SK-N-SH (cell line): Measurements from ENCODE around the gene TERC. TPM values are rescaled to one million over a fixed set of nuclear protein-coding genes. Genes with fewer than 3 reads are reported as not detected.

Experiments
- CTCF ChIA-PET: fragments of 300-600, 350-600 bp; formaldehyde crosslinking; extraction: SDS; loops from one replicate; lab custom pipeline; 2021; lab: Yijun Ruan, JAX
- POLR2A ChIA-PET: fragments of 350-600 bp; sonication (Branson Sonifier 250); formaldehyde crosslinking; extraction: SDS; loops from one replicate; lab custom pipeline; 2020; ENCODE audit warnings: antibody characterized with exemption, inconsistent platforms; lab: Yijun Ruan, JAX
- DNase-seq: peaks from one replicate; pipeline ENCODE4 v3.0.0; 2012
- H2AFZ ChIP-seq: fragments of 200-600 bp; sonication (generic); 2 replicates; pipeline ENCODE4 v1.8.1; 2016; ENCODE audit warnings: antibody characterized with exemption, mild to moderate bottlenecking, low read depth
- H3F3A ChIP-seq: fragments of 200-600 bp; sonication (generic); replicated peaks from 2 replicates; pipeline ENCODE3; 2016; ENCODE audit warnings: antibody characterized with exemption, mild to moderate bottlenecking; ENCODE audit not compliant: insufficient read depth
- H3K27ac ChIP-seq, 2 experiments: fragments of 200-500 bp in 1 of 2; fragments of 200-600 bp in 1 of 2; sonication (Bioruptor generic) in 1 of 2; sonication (generic), shearing (Covaris generic) in 1 of 2; 2 replicates each; pipeline versions ENCODE4 v1.5.1 to v1.6.1; 2014 to 2016; ENCODE audit warnings: low read depth in 2 of 2, inconsistent platforms in 1 of 2, low read length in 1 of 2, mild to moderate bottlenecking in 1 of 2, mixed read lengths in 1 of 2
- H3K27me3 ChIP-seq: fragments of 200-600 bp; sonication (generic), shearing (Covaris generic); 2 replicates; pipeline ENCODE4 v1.6.1; 2016; ENCODE audit warnings: mixed run types; ENCODE audit not compliant: insufficient read depth
- H3K36me3 ChIP-seq, 2 experiments: fragments of 200-500 bp in 1 of 2; fragments of 200-600 bp in 1 of 2; sonication (Bioruptor generic) in 1 of 2; sonication (generic) in 1 of 2; replicated peaks in 1 of 2; 2 replicates each; pipeline versions ENCODE3 to v1.5.1; 2014 to 2016; ENCODE audit warnings: low read length in 1 of 2, mild to moderate bottlenecking in 1 of 2; ENCODE audit not compliant: insufficient read depth in 2 of 2, control insufficient read depth in 1 of 2
- H3K4me1 ChIP-seq, 2 experiments: fragments of 200-500 bp in 1 of 2; fragments of 200-600 bp in 1 of 2; sonication (Bioruptor generic) in 1 of 2; sonication (generic), shearing (Covaris generic) in 1 of 2; 2 replicates each; pipeline versions ENCODE4 v1.5.1 to v1.6.1; 2014 to 2016; ENCODE audit warnings: low read depth in 1 of 2, low read length in 1 of 2, mixed run types in 1 of 2; ENCODE audit not compliant: insufficient read depth in 2 of 2, control insufficient read depth in 1 of 2
- H3K4me2 ChIP-seq: fragments of 200-600 bp; sonication (generic), shearing (Covaris generic); 2 replicates; pipeline ENCODE4 v1.6.1; 2017; ENCODE audit warnings: mixed run types
- H3K4me3 ChIP-seq, 2 experiments: fragments of 200-500 bp in 1 of 2; fragments of 200-600 bp in 1 of 2; sonication (Bioruptor generic) in 1 of 2; sonication (generic), shearing (Covaris generic) in 1 of 2; 2 replicates each; pipeline versions ENCODE4 v1.5.1 to v1.8.1; 2014 to 2016; ENCODE audit warnings: low read depth in 2 of 2, inconsistent platforms in 1 of 2, low read length in 1 of 2, mild to moderate bottlenecking in 1 of 2, mixed read lengths in 1 of 2, moderate library complexity in 1 of 2
- H3K79me2 ChIP-seq: fragments of 200-600 bp; sonication (generic); 2 replicates; pipeline ENCODE4 v1.8.1; 2017; ENCODE audit warnings: mild to moderate bottlenecking; ENCODE audit not compliant: insufficient read depth
- H3K9ac ChIP-seq: fragments of 200-600 bp; sonication (generic); 2 replicates; pipeline ENCODE4 v1.6.1; 2017; ENCODE audit warnings: mixed run types
- H3K9me2 ChIP-seq: fragments of 200-600 bp; sonication (generic); 2 replicates; pipeline ENCODE4 v1.6.1; 2017; ENCODE audit warnings: mixed run types
- H3K9me3 ChIP-seq: fragments of 200-600 bp; sonication (generic); 2 replicates; pipeline ENCODE4 v1.6.1; 2017; ENCODE audit warnings: mixed run types, mild to moderate bottlenecking, moderate library complexity
- H4K20me1 ChIP-seq: fragments of 200-600 bp; sonication (generic); 2 replicates; pipeline ENCODE4 v1.6.1; 2017; ENCODE audit warnings: mild to moderate bottlenecking, mixed run types; ENCODE audit not compliant: insufficient read depth
- ELF1 ChIP-seq: IDR thresholded peaks from 2 replicates; pipeline ENCODE4 v1.4.0; 2012
- EP300 ChIP-seq, 2 experiments: IDR thresholded peaks; 2 replicates each; pipeline versions ENCODE4 v1.4.0 to v1.6.1; 2012; ENCODE audit warnings: borderline replicate concordance in 1 of 2, low read depth in 1 of 2, low read length in 1 of 2
- EZH2phosphoT487 ChIP-seq: fragments of 200-600 bp; sonication (generic); IDR thresholded peaks from 2 replicates; pipeline ENCODE4 v1.6.1; 2017; ENCODE audit warnings: low read depth, mixed run types, mild to moderate bottlenecking, antibody characterized with exemption, moderate library complexity, borderline replicate concordance
- FOSL2 ChIP-seq: IDR thresholded peaks from 2 replicates; pipeline ENCODE4 v1.4.0; 2012; ENCODE audit warnings: low read depth, mild to moderate bottlenecking, moderate library complexity, borderline replicate concordance
- GATA2 ChIP-seq: sonication (generic); formaldehyde crosslinking; IDR thresholded peaks from 2 replicates; pipeline ENCODE4 v1.5.0; 2020; ENCODE audit warnings: mild to moderate bottlenecking, missing genetic modification reagents
- JUND ChIP-seq: IDR thresholded peaks from 2 replicates; pipeline ENCODE4 v1.4.0; 2012
- MAX ChIP-seq: IDR thresholded peaks from 2 replicates; pipeline ENCODE4 v1.4.0; 2012; ENCODE audit warnings: low read depth
- MEF2A ChIP-seq: IDR thresholded peaks from 2 replicates; pipeline ENCODE4 v1.4.0; 2012; ENCODE audit warnings: low read depth, borderline replicate concordance
- MXI1 ChIP-seq: IDR thresholded peaks from 2 replicates; pipeline ENCODE4 v1.6.1; 2012; ENCODE audit warnings: mild to moderate bottlenecking, low read depth, low read length, improper control_type of control experiment
- NRF1 ChIP-seq: IDR thresholded peaks from 2 replicates; pipeline ENCODE4 v1.6.1; 2012; ENCODE audit warnings: low read depth, mild to moderate bottlenecking, low read length
- POLR2AphosphoS5 ChIP-seq: IDR thresholded peaks from 2 replicates; pipeline ENCODE4 v1.6.1; 2012; ENCODE audit warnings: low read depth, low read length
- RCOR1 ChIP-seq: fragments of 150-350 bp; IDR thresholded peaks from 2 replicates; pipeline ENCODE4 v1.6.1; 2017; ENCODE audit warnings: antibody characterized with exemption, low read length
- RFX5 ChIP-seq: IDR thresholded peaks from 2 replicates; pipeline ENCODE4 v1.6.1; 2012; ENCODE audit warnings: mild to moderate bottlenecking, improper control_type of control experiment, low read length
- RXRA ChIP-seq: IDR thresholded peaks from 2 replicates; pipeline ENCODE4 v1.4.0; 2012; ENCODE audit warnings: low read depth, mild to moderate bottlenecking, borderline replicate concordance
- SIN3A ChIP-seq: IDR thresholded peaks from 2 replicates; pipeline ENCODE4 v1.6.1; 2012; ENCODE audit warnings: low read depth, mild to moderate bottlenecking, low read length, moderate library complexity, borderline replicate concordance
- TAF1 ChIP-seq: IDR thresholded peaks from 2 replicates; pipeline ENCODE4 v1.6.1; 2012; ENCODE audit warnings: low read depth, mild to moderate bottlenecking, low read length, moderate library complexity, borderline replicate concordance
- TEAD4 ChIP-seq: IDR thresholded peaks from 2 replicates; pipeline ENCODE4 v1.4.0; 2012; ENCODE audit warnings: mild to moderate bottlenecking, borderline replicate concordance; ENCODE audit not compliant: insufficient read depth
- WGBS: methylation state at CpG from one replicate; pipeline ENCODE4 v1.1.6; 2017; ENCODE audit warnings: low lambda C conversion rate; 5-methylcytosine and 5-hydroxymethylcytosine counted together
- polyA plus RNA-seq, 3 experiments: library from polyadenylated mRNA; depleted of rRNA; stranded (reverse); fragments of >200 nt; gene quantifications; 2 replicates each; pipeline ENCODE4 v1.2.3, GENCODE V29; 2012
- TF ChIP-seq, protein P1 (sequence below): fragments of 150-350 bp; IDR thresholded peaks from 2 replicates; pipeline ENCODE4 v1.6.1; 2016; ENCODE audit warnings: mild to moderate bottlenecking, low read depth, low read length
- TF ChIP-seq, protein P2 (sequence below): IDR thresholded peaks from 2 replicates; pipeline ENCODE4 v1.4.0; 2012; ENCODE audit warnings: low read depth, borderline replicate concordance

The TERC gene
- polyA plus RNA-seq, 1 of the 3 experiments (the other 2 are of a cell fraction): 0.64 TPM

GRCh38 chr3:169812332-169813235, 47.7 kb upstream of the TERC start, which contains the start of the genes LRRC34 and LRRIQ4:
Gene LRRC34, minus strand, starts transcription at chr3:169812904. Its CDS starts 356 bp downstream, at chr3:169812548.
Gene LRRIQ4, plus strand, starts transcription at chr3:169812870. Its CDS starts 9,052 bp downstream, at chr3:169821922.
- peak within 1 kb of the TSS; percentile 54 to 91 for H3K27ac ChIP-seq
- CTCF ChIA-PET: interaction anchor here (0.6 kb wide), 2 partner anchors 21 to 601 kb away, joined by 3 read pairs; no protein-coding TSS in a partner anchor

DNA sequence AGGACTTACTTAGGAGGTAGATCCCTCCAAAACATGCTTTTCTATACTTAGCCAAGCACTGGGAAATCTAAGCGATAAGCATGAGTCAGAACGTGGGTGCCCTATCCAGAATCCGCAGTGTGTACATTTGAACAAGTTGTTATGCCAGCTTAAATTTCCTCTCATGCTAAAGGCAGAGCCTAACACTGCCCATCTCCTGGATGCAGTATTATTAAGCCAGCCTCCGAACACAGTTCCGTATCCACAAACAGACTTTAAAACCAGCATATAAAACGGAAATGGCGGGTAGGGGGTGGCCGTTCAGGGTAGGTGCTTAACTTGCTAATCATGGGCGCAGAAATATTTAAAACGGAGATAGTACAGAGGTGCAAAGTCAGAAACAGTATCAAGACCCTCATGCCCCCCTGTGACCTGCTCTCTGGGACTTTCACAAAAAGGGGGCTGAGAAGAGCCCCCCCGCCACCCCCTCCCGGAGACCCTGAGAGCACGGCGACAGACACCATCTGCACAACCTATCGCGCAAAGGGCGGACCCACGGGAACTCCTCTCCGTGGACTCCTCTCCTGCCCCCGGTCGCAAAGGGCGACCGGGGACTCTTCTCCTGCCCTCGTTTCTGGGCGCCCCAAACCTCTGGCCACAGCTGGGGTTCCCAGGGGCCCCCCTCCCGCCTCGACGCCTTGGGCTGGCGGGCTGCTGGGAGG, 46.9 kb upstream of the TERC start:
- 21% methylated on average over 10 of the region's 29 CpGs for WGBS
- H3K36me3 ChIP-seq: no peaks in the 10 kb centered on the region
- peak overlapping the region; percentile 73 for H3K9ac ChIP-seq
- no peaks in the 10 kb centered on the region for H3K79me2 ChIP-seq
- H2AFZ ChIP-seq: peak overlapping the region; percentile 99
- H3K4me2 ChIP-seq: peak overlapping the region; percentile 89
- H3K27me3 ChIP-seq: no peaks in the 10 kb centered on the region
- ChIA-PET CTCF (interaction anchor here (0.6 kb wide), 1 partner anchor 602 kb away, joined by 3 read pairs; no protein-coding TSS in a partner anchor), POLR2A (interaction anchor here (0.8 to 2.3 kb wide), 5 partner anchors 11 to 155 kb away, joined by 3 to 13 read pairs (median 6); partner anchors contain the start of genes ACTRT3, SEC62 and TERC)
- H3K4me3 ChIP-seq: peak overlapping the region; percentile 55 to 71
- peaks cover 0 to 11% of the 10 kb centered on the region in 2 experiments; a peak in 2 of 4 replicates for H3K4me1 ChIP-seq
- H3K9me2 ChIP-seq: no peaks in the 10 kb centered on the region
- 0 out of 2 replicates have a peak, but pooled peaks cover 11% of the 10 kb centered on the region for H3K9me3 ChIP-seq
- peak; percentile 74 for DNase-seq
- H3K27ac ChIP-seq: peak overlapping the region; percentile 54 to 91
- no peaks in the 10 kb centered on the region for H4K20me1 ChIP-seq
- no peaks in the 10 kb centered on the region for H3F3A ChIP-seq
- TF ChIP-seq SIN3A: no peak
- no peak for TF ChIP-seq RFX5
- no peak for TF ChIP-seq EZH2phosphoT487
- TF ChIP-seq GATA2 (CRISPR knock-in tag): no peak; the same call in 1 of the 2 replicates
- TF ChIP-seq NRF1: no peak
- no peak for TF ChIP-seq EP300 (IDR thresholded peaks at IDR 0.05; ENCODE audit: borderline replicate concordance in 1 of 2, low read depth in 1 of 2, low read length in 1 of 2)
- TF ChIP-seq TEAD4: no peak
- TF ChIP-seq FOSL2: no peak; the same call in 1 of the 2 replicates

More at GRCh38 chr3:169812332-169813235, 47.7 kb upstream of the TERC start, which contains the start of the genes LRRC34 and LRRIQ4:
- H3F3A ChIP-seq: no peaks in the 10 kb centered on the region
- H4K20me1 ChIP-seq: no peaks in the 10 kb centered on the region
- no peaks in the 10 kb centered on the region for H3K27me3 ChIP-seq
- H3K4me2 ChIP-seq: peak within 1 kb of the TSS; percentile 89
- POLR2A ChIA-PET: interaction anchor here (0.6 to 2.3 kb wide), 7 partner anchors 12 to 188 kb away, joined by 3 to 13 read pairs (median 4); partner anchors contain the start of genes ACTRT3, SEC62 and TERC
- no peaks in the 10 kb centered on the region for H3K79me2 ChIP-seq
- H3K36me3 ChIP-seq: no peaks in the 10 kb centered on the region
- H2AFZ ChIP-seq: peak within 1 kb of the TSS; percentile 99
- H3K9me2 ChIP-seq: no peaks in the 10 kb centered on the region
- peaks cover 0 to 11% of the 10 kb centered on the region in 2 experiments; a peak in 2 of 4 replicates for H3K4me1 ChIP-seq
- 0 out of 2 replicates have a peak, but pooled peaks cover 11% of the 10 kb centered on the region for H3K9me3 ChIP-seq
- 31% methylated on average over 17 of the region's 56 CpGs for WGBS
- peak within 1 kb of the TSS; percentile 55 to 71 for H3K4me3 ChIP-seq
- H3K9ac ChIP-seq: peak within 1 kb of the TSS; percentile 73
- DNase-seq: peak; percentile 87
- TF ChIP-seq TAF1 (0 out of 2 replicates have a peak, but pooled peaks have one; percentile 22), GATA2 (CRISPR knock-in tag) (no peak; the same call in 1 of the 2 replicates), RXRA (no peak), JUND (no peak), MXI1 (peak; percentile 70), RCOR1 (peak; percentile 39; the same call in 1 of the 2 replicates), NRF1 (peak; percentile 71), MAX (peak; percentile 76), ELF1 (no peak), POLR2AphosphoS5 (no peak), MEF2A (no peak)
- TF ChIP-seq, protein P1, sequence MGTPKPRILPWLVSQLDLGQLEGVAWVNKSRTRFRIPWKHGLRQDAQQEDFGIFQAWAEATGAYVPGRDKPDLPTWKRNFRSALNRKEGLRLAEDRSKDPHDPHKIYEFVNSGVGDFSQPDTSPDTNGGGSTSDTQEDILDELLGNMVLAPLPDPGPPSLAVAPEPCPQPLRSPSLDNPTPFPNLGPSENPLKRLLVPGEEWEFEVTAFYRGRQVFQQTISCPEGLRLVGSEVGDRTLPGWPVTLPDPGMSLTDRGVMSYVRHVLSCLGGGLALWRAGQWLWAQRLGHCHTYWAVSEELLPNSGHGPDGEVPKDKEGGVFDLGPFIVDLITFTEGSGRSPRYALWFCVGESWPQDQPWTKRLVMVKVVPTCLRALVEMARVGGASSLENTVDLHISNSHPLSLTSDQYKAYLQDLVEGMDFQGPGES: no peak
- TF ChIP-seq, protein P2, sequence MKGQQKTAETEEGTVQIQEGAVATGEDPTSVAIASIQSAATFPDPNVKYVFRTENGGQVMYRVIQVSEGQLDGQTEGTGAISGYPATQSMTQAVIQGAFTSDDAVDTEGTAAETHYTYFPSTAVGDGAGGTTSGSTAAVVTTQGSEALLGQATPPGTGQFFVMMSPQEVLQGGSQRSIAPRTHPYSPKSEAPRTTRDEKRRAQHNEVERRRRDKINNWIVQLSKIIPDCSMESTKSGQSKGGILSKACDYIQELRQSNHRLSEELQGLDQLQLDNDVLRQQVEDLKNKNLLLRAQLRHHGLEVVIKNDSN: no peak
